Endothelial cell of umbilical vein (primary cell): ENCODE data around the gene RAMAC. TPM values are rescaled to one million over a fixed set of nuclear protein-coding genes. Genes with fewer than 3 reads are reported as not detected.

Experiments
- BruUV-seq: library from RNA; stranded (reverse); fragments of 400-500 nt; replicated peaks from 2 replicates; lab custom pipeline; 2021; lab: Mats Ljungman, UMichigan
- CTCF ChIA-PET: fragments of 300-600, 350-600 bp; sonication (Branson Sonifier 250); formaldehyde crosslinking; loops from one replicate; lab custom pipeline; 2021; ENCODE audit warnings: antibody characterized with exemption, inconsistent platforms; lab: Charles Lee
- POLR2A ChIA-PET: fragments of 300-600, 350-600 bp; sonication (Branson Sonifier 250); formaldehyde crosslinking; loops from one replicate; lab custom pipeline; 2021; ENCODE audit warnings: antibody characterized with exemption, inconsistent platforms; lab: Charles Lee
- DNase-seq: peaks from one replicate; pipeline ENCODE4 v3.0.0-alpha.2; 2011; ENCODE audit warnings: low read depth, low spot score
- FAIRE-seq: peaks from 2 replicates; lab custom pipeline; 2011; peaks lifted over from hg19 to GRCh38; lab: Jason Lieb, UNC
- H2AFZ ChIP-seq: 2 replicates; pipeline ENCODE4 v1.6.0; 2012; ENCODE audit warnings: low read depth, low read length, control low read depth, inconsistent platforms
- H3K27ac ChIP-seq: 2 replicates; pipeline ENCODE4 v1.5.1; 2011; ENCODE audit warnings: low read depth, mild to moderate bottlenecking, control low read depth, low read length, moderate library complexity; ENCODE audit not compliant: insufficient read depth
- H3K27me3 ChIP-seq, 2 experiments: 2 replicates each; pipeline versions ENCODE4 v1.6.0 to v1.6.1; 2011; ENCODE audit warnings: low read length in 2 of 2, mixed read lengths in 1 of 2; ENCODE audit not compliant: control insufficient read depth in 2 of 2, insufficient read depth in 2 of 2
- H3K36me3 ChIP-seq, 2 experiments: 2 replicates in 1 of 2; 3 replicates in 1 of 2; pipeline ENCODE4 v1.5.1; 2011; ENCODE audit warnings: low read length in 2 of 2, mild to moderate bottlenecking in 1 of 2, moderate library complexity in 1 of 2; ENCODE audit not compliant: control insufficient read depth in 2 of 2, insufficient read depth in 2 of 2; ENCODE audit errors: extremely low read depth in 1 of 2
- H3K4me1 ChIP-seq: 3 replicates; pipeline ENCODE4 v1.5.1; 2011; ENCODE audit warnings: mild to moderate bottlenecking, low read length; ENCODE audit not compliant: control insufficient read depth, insufficient read depth; ENCODE audit errors: extremely low read depth
- H3K4me2 ChIP-seq: 2 replicates; pipeline ENCODE4 v1.6.1; 2011; ENCODE audit warnings: low read length, control low read depth, mixed read lengths; ENCODE audit not compliant: insufficient read depth
- H3K4me3 ChIP-seq, 3 experiments: fragments of 200-600 bp in 1 of 3; sonication (generic), shearing (Covaris generic) in 1 of 3; replicated peaks in 1 of 3; 2 replicates each; pipeline ENCODE4 v1.5.1; 2011 to 2016; ENCODE audit warnings: control low read depth in 3 of 3, low read length in 3 of 3, mild to moderate bottlenecking in 2 of 3, inconsistent platforms in 1 of 3, low read depth in 1 of 3, moderate library complexity in 1 of 3; ENCODE audit not compliant: insufficient read depth in 1 of 3
- H3K79me2 ChIP-seq: 2 replicates; pipeline ENCODE4 v1.6.0; 2012; ENCODE audit warnings: low read length, inconsistent platforms; ENCODE audit not compliant: control insufficient read depth, insufficient read depth
- H3K9ac ChIP-seq: replicated peaks from 2 replicates; pipeline ENCODE3; 2011; ENCODE audit warnings: low read length, control low read depth; ENCODE audit not compliant: insufficient read depth; ENCODE audit errors: extremely low read depth
- H3K9me1 ChIP-seq: replicated peaks from 3 replicates; pipeline ENCODE4 v1.6.0; 2011; ENCODE audit warnings: mild to moderate bottlenecking, low read length; ENCODE audit not compliant: control insufficient read depth, insufficient read depth; ENCODE audit errors: extremely low read depth
- H3K9me3 ChIP-seq: replicated peaks from 2 replicates; pipeline ENCODE4 v1.5.1; 2012; ENCODE audit warnings: low read length, inconsistent platforms; ENCODE audit not compliant: control insufficient read depth, insufficient read depth
- H4K20me1 ChIP-seq: replicated peaks from 2 replicates; pipeline ENCODE3; 2011; ENCODE audit warnings: mild to moderate bottlenecking, low read length; ENCODE audit not compliant: control insufficient read depth, insufficient read depth; ENCODE audit errors: extremely low read depth
- CTCF ChIP-seq, 2 donors: IDR thresholded peaks; 1 replicate in 1 of 2; 2 replicates in 1 of 2; pipeline ENCODE4 v1.5.1; 2011; ENCODE audit warnings: low read length in 2 of 2, mild to moderate bottlenecking in 2 of 2, moderate library complexity in 2 of 2, control low read depth in 1 of 2, inconsistent platforms in 1 of 2, low read depth in 1 of 2; ENCODE audit not compliant: insufficient read depth in 1 of 2; ENCODE audit errors: extremely low read depth in 1 of 2
- EZH2 ChIP-seq: IDR thresholded peaks from 2 replicates; pipeline ENCODE4 v1.6.1; 2012; ENCODE audit warnings: borderline replicate concordance, low read depth, mild to moderate bottlenecking, moderate library complexity, low read length, inconsistent platforms; ENCODE audit not compliant: severe bottlenecking
- FOS ChIP-seq: IDR thresholded peaks from 2 replicates; pipeline ENCODE4 v1.6.1; 2011; ENCODE audit warnings: mild to moderate bottlenecking, low read length, moderate library complexity, borderline replicate concordance; ENCODE audit not compliant: insufficient read depth
- JUN ChIP-seq: IDR thresholded peaks from 2 replicates; pipeline ENCODE4 v1.6.1; 2011; ENCODE audit warnings: borderline replicate concordance, low read depth; ENCODE audit not compliant: insufficient read length, insufficient read depth
- MAX ChIP-seq: IDR thresholded peaks from 2 replicates; pipeline ENCODE4 v1.6.1; 2011; ENCODE audit not compliant: insufficient read depth, insufficient read length
- MYC ChIP-seq: IDR thresholded peaks from one replicate; pipeline ENCODE4 v1.6.1; 2011; ENCODE audit warnings: mild to moderate bottlenecking, low read depth, low read length
- POLR2A ChIP-seq: IDR thresholded peaks from 2 replicates; pipeline ENCODE4 v1.6.1; 2012; ENCODE audit warnings: low read depth, mild to moderate bottlenecking, control low read depth, low read length
- dilution Hi-C: fragments of 300-500 bp; cut with MboI; formaldehyde crosslinking; loops from one replicate; pipeline ENCODE4 v1.15.0; 2019; ENCODE audit warnings: low sequenced_read_pairs; ENCODE audit not compliant: extremely low pct_ligation_motif_present
- intact Hi-C: fragments of 100-400 bp; cut with micrococcal nuclease; formaldehyde crosslinking; loops from one replicate; pipeline ENCODE4 v1.10.0; 2022
- polyA plus RNA-seq, 4 experiments: library from polyadenylated mRNA; depleted of rRNA in 3 of 4; stranded (reverse) in 3 of 4; unstranded in 1 of 4; fragments of >200 nt; gene quantifications; 2 replicates each; pipeline versions ENCODE4 v1.2.1 to v1.2.3, GENCODE V29; 2011 to 2012; ENCODE audit warnings: missing spikeins in 1 of 4
- total RNA-seq: library from RNA; stranded (reverse); gene quantifications from 2 replicates; pipeline ENCODE4 v1.2.3, GENCODE V29; 2021

Gene RAMAC
- total and polyA plus RNA-seq, 2 donors (not counting 3 experiments of a cell fraction or from before 2014, with no cell fraction given) = 12.5 to 14.1 TPM

- dilution Hi-C loops (no loop called here), intact Hi-C loops (no loop called here)
- no peak overlapping the region for H3K9ac ChIP-seq
- ChIA-PET CTCF (interaction anchor here (0.8 kb wide), 1 partner anchor 120 kb away, joined by 3 read pairs; no protein-coding TSS in a partner anchor), POLR2A (no interaction called here)
- no peaks in the 10 kb centered on the region for H3K79me2 ChIP-seq
- H3K27ac ChIP-seq = no peak overlapping the region
- peaks cover 0 to 9% of the 10 kb centered on the region in 2 experiments for H3K27me3 ChIP-seq
- no peak overlapping the region for H3K4me2 ChIP-seq
- DNase-seq = no peak
- BruUV-seq = no TSS peak
- H3K9me1 ChIP-seq = no peaks in the 10 kb centered on the region
- H2AFZ ChIP-seq = no peak overlapping the region
- H3K9me3 ChIP-seq = no peaks in the 10 kb centered on the region
- no peaks in the 10 kb centered on the region for H3K36me3 ChIP-seq
- no peaks in the 10 kb centered on the region for H4K20me1 ChIP-seq
- TF ChIP-seq EZH2 = no peak
- TF ChIP-seq POLR2A = no peak
- no peak for TF ChIP-seq FOS
- TF ChIP-seq MAX = no peak
- TF ChIP-seq JUN = no peak
- no peak for TF ChIP-seq CTCF (IDR thresholded peaks at IDR 0.05; ENCODE audit: extremely low read depth in 1 of 2, insufficient read depth in 1 of 2, low read depth in 1 of 2, low read length in 2 of 2)
- no peak for TF ChIP-seq MYC
- no peaks in the 10 kb centered on the region for H3K4me1 ChIP-seq
- H3K4me3 ChIP-seq = no peak overlapping the region
- FAIRE-seq = no peak
Observed at GRCh38 chr15:82969353-82969752, 16.7 kb upstream of the RAMAC start.
